Measurements from ENCODE around the gene SORBS1.

DNA sequence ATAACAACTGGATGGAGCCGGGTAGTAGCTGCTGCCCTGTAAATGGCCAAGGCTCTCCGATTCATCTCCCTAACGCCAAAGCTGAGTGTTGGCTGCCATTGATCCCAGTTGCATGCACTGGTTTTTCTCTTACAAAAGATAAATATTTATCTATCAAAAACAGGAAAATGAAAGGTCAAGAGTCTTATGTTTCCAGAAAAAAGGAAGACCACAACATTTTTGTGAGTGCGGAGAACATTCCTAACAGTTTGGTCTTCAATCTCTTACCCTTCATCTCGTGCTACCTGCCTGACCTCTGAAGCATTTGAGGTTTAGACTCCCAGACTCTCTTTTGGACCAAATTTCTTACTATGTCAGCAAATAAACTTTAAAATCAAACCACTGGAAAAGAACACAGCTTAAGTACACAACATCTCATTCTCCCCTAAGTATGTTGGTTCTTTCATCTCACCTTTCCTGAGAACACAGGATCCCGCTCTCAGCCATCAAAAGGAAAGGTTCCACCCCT is 61.6 kb downstream of the SORBS1 start:
- TF ChIP-seq GATA3 (IDR thresholded peaks at IDR 0.05; ENCODE audit: low read depth, low read length): no peak
- no peak for TF ChIP-seq GATA2 (IDR thresholded peaks at IDR 0.05; ENCODE audit: low read depth, low read length)

Data from SH-SY5Y (cell line).